MCF 10A (cell line): ENCODE results near the gene PAIP2B. TPM values are rescaled to one million over a fixed set of nuclear protein-coding genes. Genes with fewer than 3 reads are reported as not detected.

Experiments used
- BruUV-seq: library from RNA; stranded (reverse); fragments of 400-500 nt; replicated peaks from 2 replicates; lab custom pipeline; 2021; lab: Mats Ljungman, UMichigan
- CTCF ChIA-PET: fragments of 300-600 bp; sonication (Branson Sonifier 250); formaldehyde crosslinking; extraction: SDS; loops from one replicate; lab custom pipeline; 2021; ENCODE audit warnings: antibody characterized with exemption, inconsistent platforms; lab: Yijun Ruan, JAX
- POLR2A ChIA-PET: fragments of 300-600, 350-650 bp; sonication (Branson Sonifier 250); formaldehyde crosslinking; extraction: SDS; loops from one replicate; lab custom pipeline; 2020; ENCODE audit warnings: antibody characterized with exemption, inconsistent platforms; lab: Yijun Ruan, JAX
- DNase-seq: peaks from one replicate; pipeline ENCODE4 v3.0.0-alpha.2; 2018; ENCODE audit not compliant: unreplicated experiment
- H3K27ac Mint-ChIP-seq: one replicate; pipeline ENCODE4 v1.8.0; 2022; ENCODE audit warnings: mild to moderate bottlenecking, low read depth, mixed read lengths; ENCODE audit not compliant: unreplicated experiment
- H3K27me3 Mint-ChIP-seq: one replicate; pipeline ENCODE4 v1.8.0; 2022; ENCODE audit warnings: mixed read lengths; ENCODE audit not compliant: insufficient read depth, unreplicated experiment
- H3K36me3 Mint-ChIP-seq: one replicate; pipeline ENCODE4 v1.8.0; 2022; ENCODE audit warnings: mild to moderate bottlenecking, moderate library complexity, mixed read lengths; ENCODE audit not compliant: insufficient read depth, unreplicated experiment
- H3K4me1 Mint-ChIP-seq: one replicate; pipeline ENCODE4 v1.8.0; 2022; ENCODE audit warnings: mixed read lengths; ENCODE audit not compliant: insufficient read depth, unreplicated experiment
- H3K4me3 Mint-ChIP-seq: one replicate; pipeline ENCODE4 v1.8.0; 2022; ENCODE audit warnings: mild to moderate bottlenecking, moderate library complexity, mixed read lengths; ENCODE audit not compliant: unreplicated experiment
- H3K9me3 Mint-ChIP-seq: one replicate; pipeline ENCODE4 v1.8.0; 2022; ENCODE audit warnings: mixed read lengths; ENCODE audit not compliant: unreplicated experiment
- intact Hi-C: fragments of 100-400 bp; cut with micrococcal nuclease; formaldehyde crosslinking; loops from 2 replicates; pipeline ENCODE4 v1.14.1; 2022
- total RNA-seq: library from RNA; stranded (reverse); gene quantifications from 2 replicates; pipeline ENCODE4 v1.2.3, GENCODE V29; 2022
- TF ChIP-seq, protein P1 (sequence below): fragments of 200-600 bp; IDR thresholded peaks from one replicate; pipeline ENCODE4 v1.8.0; 2022; ENCODE audit warnings: antibody characterized with exemption, mild to moderate bottlenecking; ENCODE audit not compliant: unreplicated experiment

The PAIP2B gene
- total RNA-seq, 1 experiment from 2014 or later, result 1.4 TPM

DNA sequence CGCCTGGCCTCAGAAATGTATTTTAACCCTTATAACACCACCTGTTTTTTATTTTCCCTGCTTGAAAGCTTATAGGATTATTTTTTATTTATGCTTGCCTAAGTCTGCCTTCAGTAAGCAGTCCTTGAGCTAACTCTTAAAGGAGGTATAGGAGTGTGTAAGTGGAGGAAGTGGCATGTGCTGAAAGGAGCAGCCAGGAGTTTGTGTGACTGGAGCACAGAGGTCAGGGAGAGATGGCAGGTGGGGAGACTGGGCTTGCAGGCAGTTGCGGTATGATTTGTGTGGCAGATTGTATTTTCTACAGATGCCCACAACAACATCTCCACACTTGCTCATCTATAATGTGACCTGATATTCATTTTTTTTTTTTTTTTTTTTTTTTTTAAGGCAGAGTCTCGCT, 27.2 kb upstream of the PAIP2B start:
- TF ChIP-seq, protein P1, sequence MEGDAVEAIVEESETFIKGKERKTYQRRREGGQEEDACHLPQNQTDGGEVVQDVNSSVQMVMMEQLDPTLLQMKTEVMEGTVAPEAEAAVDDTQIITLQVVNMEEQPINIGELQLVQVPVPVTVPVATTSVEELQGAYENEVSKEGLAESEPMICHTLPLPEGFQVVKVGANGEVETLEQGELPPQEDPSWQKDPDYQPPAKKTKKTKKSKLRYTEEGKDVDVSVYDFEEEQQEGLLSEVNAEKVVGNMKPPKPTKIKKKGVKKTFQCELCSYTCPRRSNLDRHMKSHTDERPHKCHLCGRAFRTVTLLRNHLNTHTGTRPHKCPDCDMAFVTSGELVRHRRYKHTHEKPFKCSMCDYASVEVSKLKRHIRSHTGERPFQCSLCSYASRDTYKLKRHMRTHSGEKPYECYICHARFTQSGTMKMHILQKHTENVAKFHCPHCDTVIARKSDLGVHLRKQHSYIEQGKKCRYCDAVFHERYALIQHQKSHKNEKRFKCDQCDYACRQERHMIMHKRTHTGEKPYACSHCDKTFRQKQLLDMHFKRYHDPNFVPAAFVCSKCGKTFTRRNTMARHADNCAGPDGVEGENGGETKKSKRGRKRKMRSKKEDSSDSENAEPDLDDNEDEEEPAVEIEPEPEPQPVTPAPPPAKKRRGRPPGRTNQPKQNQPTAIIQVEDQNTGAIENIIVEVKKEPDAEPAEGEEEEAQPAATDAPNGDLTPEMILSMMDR, result no peak
- no peaks in the 10 kb centered on the region for H3K9me3 Mint-ChIP-seq
- no peak overlapping the region for H3K4me3 Mint-ChIP-seq
- no peak for DNase-seq
- CTCF ChIA-PET, result interaction anchor here (0.6 to 1.2 kb wide), 2 partner anchors 128 to 142 kb away, joined by 3 to 4 read pairs; no protein-coding TSS in a partner anchor
- peaks cover 42% of the 10 kb centered on the region for H3K27me3 Mint-ChIP-seq
- no peaks in the 10 kb centered on the region for H3K4me1 Mint-ChIP-seq
- POLR2A ChIA-PET, result interaction anchor here (1.0 kb wide), 1 partner anchor 27 kb away, joined by 3 read pairs; the partner anchor contains the start of gene PAIP2B
- intact Hi-C loops, result no loop called here
- BruUV-seq, result no TSS peak
- no peak overlapping the region for H3K27ac Mint-ChIP-seq
- H3K36me3 Mint-ChIP-seq, result no peaks in the 10 kb centered on the region

DNA sequence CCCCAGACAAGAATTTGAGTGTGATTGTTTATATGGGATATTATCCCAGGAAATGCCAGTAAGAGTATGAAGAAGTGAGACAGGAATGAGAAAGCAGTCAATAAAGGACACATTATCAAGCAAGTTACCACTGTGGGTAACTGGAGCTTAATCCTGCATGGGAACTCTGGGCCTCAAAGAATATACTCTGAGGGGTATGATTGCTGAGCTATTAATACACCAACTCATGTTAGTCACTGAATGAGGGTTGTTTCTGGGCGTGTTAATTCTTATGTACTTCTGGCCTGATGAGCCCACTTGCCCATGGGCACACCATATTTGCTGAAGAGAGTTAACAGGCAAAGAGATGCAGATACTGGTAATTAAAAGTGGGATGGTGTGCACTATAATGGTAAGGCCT, 26.6 kb upstream of the PAIP2B start:
- CTCF ChIA-PET, result interaction anchor here (0.7 to 1.2 kb wide), 2 partner anchors 8 to 128 kb away, joined by 4 read pairs; no protein-coding TSS in a partner anchor
- no peak for DNase-seq
- no peak overlapping the region for H3K27ac Mint-ChIP-seq
- POLR2A ChIA-PET, result interaction anchor here (1.0 kb wide), 1 partner anchor 26 kb away, joined by 3 read pairs; the partner anchor contains the start of gene PAIP2B
- BruUV-seq, result no TSS peak
- H3K9me3 Mint-ChIP-seq, result no peaks in the 10 kb centered on the region
- no peaks in the 10 kb centered on the region for H3K4me1 Mint-ChIP-seq
- TF ChIP-seq, protein P1, result no peak
- no peaks in the 10 kb centered on the region for H3K36me3 Mint-ChIP-seq
- intact Hi-C loops, result no loop called here
- peaks cover 40% of the 10 kb centered on the region for H3K27me3 Mint-ChIP-seq
- no peak overlapping the region for H3K4me3 Mint-ChIP-seq

DNA sequence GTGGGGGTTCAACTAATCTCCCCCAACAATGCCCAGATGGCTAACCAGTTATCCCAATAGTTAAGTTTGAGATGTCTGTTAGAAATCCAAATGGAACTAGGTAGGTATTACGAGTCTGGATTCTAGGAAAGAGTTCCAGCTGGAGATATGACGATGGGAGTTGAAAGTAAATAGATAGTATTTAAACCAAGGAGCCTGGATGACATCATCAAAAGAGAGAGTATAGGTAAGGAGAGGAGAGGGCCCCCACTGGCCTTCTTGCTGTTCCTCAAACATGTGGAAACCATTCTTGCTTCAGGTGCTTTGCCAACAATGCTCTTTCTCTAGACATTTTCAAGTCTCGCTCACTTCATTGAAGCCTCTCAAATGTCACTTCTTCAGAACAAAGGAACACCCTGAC, 26.0 kb upstream of the PAIP2B start:
- ChIA-PET CTCF (interaction anchor here (0.7 to 1.2 kb wide), 3 partner anchors 9 to 129 kb away, joined by 3 to 4 read pairs (median 4); no protein-coding TSS in a partner anchor), POLR2A (interaction anchor here (1.0 kb wide), 1 partner anchor 26 kb away, joined by 3 read pairs; the partner anchor contains the start of gene PAIP2B)
- Mint-ChIP-seq H3K4me3 (no peak overlapping the region), H3K27me3 (peaks cover 40% of the 10 kb centered on the region), H3K4me1 (no peaks in the 10 kb centered on the region), H3K36me3 (no peaks in the 10 kb centered on the region), H3K9me3 (no peaks in the 10 kb centered on the region), H3K27ac (no peak overlapping the region)
- TF ChIP-seq, protein P1, result no peak
- intact Hi-C loops, result no loop called here
- BruUV-seq, result no TSS peak
- DNase-seq, result no peak

DNA sequence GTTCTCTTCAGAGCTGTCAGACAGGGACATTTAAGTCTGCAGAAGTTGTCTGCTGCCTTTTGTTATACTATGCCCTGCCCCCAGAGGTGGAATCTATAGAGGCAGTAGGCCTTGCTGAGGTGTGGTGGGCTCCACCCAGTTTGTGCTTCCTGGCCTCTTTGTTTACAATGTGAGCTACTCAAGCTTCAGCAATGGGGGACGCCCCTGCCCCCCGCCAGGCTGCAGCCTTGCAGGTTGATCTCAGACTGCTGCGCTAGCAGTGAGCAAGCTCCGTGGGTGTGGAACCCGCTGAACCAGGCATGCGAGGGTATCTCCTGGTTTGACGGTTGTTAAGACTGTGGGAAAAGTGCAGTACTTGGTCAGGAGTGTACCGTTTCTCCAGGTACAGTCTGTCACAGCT, 24.0 kb upstream of the PAIP2B start:
- ChIA-PET POLR2A (no interaction called here), CTCF (interaction anchor here (0.6 to 1.9 kb wide), 3 partner anchors 8 to 27 kb away, joined by 3 to 6 read pairs (median 3); no protein-coding TSS in a partner anchor)
- H3K9me3 Mint-ChIP-seq, result no peaks in the 10 kb centered on the region
- no TSS peak for BruUV-seq
- H3K4me3 Mint-ChIP-seq, result no peak overlapping the region
- peaks cover 33% of the 10 kb centered on the region for H3K27me3 Mint-ChIP-seq
- intact Hi-C loops, result no loop called here
- TF ChIP-seq, protein P1, result no peak
- H3K4me1 Mint-ChIP-seq, result no peaks in the 10 kb centered on the region
- no peak overlapping the region for H3K27ac Mint-ChIP-seq
- H3K36me3 Mint-ChIP-seq, result no peaks in the 10 kb centered on the region
- DNase-seq, result no peak
